Endometrium (tissue), 2 donors: ENCODE measurements around the gene AMIGO2.
A peak's percentile ranks its signal among the peaks of the same experiment; 100 is the strongest.

ENCODE experiments used
- FAIRE-seq: peaks from 2 replicates; lab custom pipeline; 2012; peaks lifted over from hg19 to GRCh38; lab: Jason Lieb, UNC
- donor health status: control.
- donor health status: control.

The AMIGO2 gene

DNA sequence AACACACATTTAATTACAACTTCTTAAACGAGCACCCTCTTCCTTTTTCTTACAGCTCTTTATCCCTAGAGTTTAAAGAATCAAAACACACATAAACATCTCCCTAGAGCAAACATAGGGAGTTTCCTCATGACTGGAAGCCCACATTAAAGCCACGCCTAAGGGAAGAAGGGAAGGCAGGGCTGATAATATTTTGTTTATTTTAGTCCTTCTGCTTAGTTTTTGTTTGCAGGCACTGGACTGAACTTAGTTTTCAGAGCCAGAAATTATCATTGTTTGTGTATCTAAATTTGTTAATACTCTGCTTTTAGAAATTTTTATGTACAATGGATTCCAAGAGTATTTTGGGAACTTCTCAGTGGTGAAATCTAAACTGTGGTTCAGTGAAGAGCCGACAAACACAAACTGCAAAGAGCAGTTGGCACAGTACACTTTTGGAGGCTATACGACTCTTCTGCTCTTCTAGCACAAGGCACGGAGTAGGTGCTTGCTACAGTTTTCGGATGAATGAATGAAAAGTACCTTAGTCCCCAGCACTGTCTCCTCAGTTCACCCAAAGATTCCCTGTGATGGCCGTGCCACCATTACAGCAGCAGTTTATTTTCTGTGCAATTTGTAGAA, 17.6 kb upstream of the AMIGO2 start:
- peak; percentile 92 for FAIRE-seq

DNA sequence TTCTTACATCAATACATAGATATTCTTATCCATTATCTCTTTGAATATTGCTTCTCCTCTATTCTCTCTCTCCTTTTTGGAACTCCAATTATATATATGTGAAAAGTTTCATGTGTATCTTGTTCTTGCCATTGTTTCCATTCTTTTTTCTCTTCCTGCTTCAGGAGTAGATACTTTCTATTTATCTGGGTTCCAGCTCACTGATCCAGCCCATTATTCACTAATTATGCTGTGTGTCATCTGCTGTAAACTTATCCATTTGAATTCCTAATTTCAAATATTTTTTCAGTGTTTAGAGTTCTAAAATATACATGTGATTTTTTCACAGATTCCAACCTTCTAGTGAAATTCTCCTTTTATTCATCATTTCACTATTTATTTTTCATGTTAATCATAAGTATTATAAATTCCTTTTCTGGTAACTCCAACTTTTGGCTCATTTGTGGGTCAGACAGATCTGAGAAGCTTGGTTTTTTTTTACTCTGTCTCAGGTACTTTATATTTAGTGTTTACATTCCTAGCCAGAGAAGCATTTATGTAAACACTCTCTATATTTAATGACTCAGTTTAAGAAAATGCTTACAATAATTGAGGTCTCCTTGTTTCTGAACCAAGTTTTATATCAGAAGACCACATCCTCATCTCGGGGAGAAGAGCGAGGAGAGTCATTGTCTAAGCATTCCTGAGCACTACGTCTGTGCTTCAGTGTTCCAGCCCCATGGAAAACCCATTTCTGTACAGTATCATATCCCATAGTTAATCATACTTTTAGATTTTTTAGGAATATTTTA, 15.9 kb upstream of the AMIGO2 start:
- no peak for FAIRE-seq

DNA sequence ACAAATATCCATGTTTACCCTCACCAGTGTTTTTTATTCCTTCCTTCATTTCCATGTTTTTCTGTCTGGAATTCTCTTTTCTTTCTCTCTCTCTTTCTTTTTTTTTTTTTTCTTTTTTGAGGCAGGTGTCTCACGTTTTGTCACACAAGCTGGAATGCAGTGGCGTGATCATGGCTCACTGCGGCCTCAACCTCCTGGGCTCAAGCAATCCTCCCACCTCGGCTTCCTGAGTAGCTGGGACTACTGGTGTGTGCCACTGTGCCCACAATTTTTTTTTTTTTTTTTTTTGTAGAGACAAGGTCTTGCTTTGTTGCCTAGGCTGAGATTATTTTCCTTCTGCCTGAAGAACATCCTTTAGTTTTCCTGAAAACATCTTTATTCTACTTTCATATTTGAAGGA, 15.0 kb upstream of the AMIGO2 start:
- no peak for FAIRE-seq

DNA sequence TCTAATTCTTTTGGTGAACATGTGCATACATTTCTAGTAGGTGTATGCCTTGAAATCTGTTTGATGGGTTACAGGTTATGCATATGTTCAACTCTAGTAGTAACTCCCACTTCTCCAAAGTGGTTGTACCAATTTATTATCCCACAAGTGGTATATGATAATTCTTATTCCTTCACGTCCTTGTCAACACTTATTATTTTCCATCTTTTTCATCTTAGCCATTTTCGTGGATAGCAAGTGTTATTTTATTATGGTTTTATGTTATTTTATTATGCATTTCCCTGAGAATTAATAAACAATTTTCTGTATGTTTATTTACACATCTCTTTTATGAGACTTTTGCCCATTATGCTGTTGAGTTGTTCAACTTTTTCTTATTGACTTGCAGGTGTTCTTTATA, 11.2 kb upstream of the AMIGO2 start:
- FAIRE-seq: peak; percentile 46

- peak; percentile 96 for FAIRE-seq
These were observed 8.5 kb upstream of the AMIGO2 start for GRCh38 chr12:47088021-47088944.

DNA sequence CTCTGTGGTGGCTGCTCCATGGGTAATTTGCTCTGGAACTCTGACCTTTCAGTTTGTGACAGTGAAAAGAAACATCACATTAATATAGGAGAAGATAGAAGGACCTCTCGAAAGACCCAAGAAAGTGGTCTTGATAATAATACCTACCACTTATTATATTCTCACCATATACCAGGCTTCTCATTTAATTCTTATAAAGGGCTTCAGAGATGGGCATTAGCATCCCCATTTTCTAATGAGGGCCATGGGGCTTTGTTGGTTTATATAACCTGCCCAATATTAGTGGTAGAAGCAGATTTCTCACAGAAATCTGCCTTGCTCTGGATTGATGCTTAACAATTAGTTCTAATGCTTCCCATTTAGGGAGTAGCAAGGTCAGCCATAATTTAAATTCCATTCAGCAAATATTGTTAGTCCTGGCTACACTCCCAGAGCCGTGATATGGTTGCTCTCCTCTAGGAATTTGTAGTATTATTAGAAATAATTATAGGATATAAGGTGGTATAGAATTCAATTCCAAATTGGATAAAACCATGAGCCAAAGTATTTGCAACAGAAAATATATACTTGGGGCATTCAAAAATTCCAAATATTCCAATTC, 7.4 kb upstream of the AMIGO2 start:
- FAIRE-seq: no peak

GRCh38 chr12:47085815-47086252, 6.1 kb upstream of the AMIGO2 start:
- peak; percentile 37 for FAIRE-seq

- no peak for FAIRE-seq
These were observed 4.4 kb upstream of the AMIGO2 start for GRCh38 chr12:47084172-47084571.

DNA sequence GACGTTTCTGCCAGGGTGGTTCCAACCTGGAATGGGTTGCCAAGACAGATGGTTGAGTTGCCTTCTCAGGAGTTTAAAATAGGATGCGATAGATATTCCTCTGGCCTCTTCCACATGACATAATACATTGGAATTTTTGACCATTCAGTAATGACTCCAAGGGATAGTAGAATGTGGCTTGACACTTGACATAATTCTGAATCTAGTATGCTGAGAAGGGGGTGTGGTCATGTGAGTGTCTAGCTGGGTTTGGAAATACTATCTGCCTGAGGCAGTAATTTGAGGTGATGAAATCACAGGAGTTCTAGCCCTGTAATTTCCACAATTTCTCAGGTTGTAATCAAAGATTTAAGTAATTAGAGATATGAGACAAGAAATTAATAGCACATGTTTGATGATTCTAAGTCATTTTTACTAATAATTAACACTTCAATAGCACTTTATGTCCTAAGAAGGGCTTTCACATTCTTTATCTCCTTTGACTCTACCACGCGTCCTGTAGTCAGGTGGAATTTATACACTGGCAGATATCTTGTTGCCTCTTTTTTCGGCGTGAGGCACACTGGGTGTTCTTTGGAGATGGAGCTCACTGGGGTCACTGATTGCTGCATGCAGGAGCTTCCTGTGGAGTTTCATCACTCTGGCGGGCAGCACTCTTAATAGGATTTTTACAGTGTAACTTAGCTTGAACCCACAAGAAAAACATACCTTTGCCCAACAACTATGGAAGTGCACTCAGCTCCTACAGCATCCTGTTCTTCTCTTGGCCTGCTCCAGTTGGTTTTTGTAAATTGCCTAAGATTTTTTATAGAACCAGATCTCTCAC, 3.2 kb upstream of the AMIGO2 start:
- FAIRE-seq: no peak

DNA sequence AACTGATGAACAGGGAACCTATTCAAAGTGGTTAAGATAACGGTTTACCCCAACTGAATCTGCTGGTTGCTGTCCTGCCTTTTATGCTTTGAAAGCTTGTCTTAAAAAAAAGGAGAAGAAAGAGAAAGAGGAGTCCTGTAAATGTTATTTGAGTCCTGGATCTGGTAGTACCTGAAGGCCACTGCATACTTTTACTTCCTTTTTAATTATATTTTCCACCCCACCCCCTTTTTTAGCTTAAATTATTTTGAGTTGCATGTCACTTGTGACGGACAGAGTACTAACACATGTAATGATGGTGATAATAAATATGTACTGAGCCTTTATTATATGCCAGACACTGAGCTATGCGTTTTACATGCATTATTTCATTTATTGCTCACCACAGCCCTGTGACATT, 2.5 kb upstream of the AMIGO2 start:
- FAIRE-seq: no peak

GRCh38 chr12:47080725-47081502, 1.2 kb upstream of the AMIGO2 start:
- FAIRE-seq: no peak

DNA sequence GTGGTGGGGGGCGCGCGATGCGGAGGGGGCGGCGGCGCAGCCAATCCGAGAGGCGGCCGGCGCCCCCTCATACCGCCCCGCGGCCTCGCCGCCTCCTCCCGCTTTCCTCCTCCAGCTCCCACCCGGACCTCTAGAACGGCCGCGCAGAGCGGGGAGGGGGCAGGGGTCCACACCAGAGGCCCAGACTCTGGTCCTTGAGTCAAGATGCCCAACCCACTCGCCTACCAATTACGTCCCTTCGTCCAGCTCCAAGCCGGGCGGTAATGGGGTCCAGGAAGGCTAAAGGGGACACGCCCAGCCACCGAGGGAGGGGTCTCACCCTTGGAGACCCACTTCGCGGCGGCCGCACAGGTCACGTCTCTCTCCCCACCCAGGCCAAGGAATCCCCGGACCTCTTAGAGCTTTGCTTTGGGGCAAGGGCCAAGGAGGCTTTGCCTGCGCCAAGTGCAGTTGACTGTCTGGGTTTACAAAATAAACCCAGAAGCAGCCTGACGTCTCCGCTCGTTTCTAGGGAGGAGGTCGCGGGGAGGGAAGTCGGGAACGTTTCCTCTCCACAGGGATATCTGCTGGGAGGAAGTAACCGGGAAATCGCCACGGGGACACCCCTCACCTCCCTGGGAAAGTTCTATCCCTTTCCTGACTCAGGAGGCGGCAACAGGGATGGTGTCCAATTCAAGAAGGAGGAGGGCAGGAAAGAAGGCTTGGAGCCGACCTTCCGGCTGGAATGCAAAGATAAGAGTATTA, 394 bp upstream of the AMIGO2 start:
- FAIRE-seq: no peak

- FAIRE-seq: no peak
These were observed 859 bp downstream of the AMIGO2 start for GRCh38 chr12:47078733-47079467.

- no peak for FAIRE-seq
These were observed 1.7 kb downstream of the AMIGO2 start for GRCh38 chr12:47078086-47078395.

DNA sequence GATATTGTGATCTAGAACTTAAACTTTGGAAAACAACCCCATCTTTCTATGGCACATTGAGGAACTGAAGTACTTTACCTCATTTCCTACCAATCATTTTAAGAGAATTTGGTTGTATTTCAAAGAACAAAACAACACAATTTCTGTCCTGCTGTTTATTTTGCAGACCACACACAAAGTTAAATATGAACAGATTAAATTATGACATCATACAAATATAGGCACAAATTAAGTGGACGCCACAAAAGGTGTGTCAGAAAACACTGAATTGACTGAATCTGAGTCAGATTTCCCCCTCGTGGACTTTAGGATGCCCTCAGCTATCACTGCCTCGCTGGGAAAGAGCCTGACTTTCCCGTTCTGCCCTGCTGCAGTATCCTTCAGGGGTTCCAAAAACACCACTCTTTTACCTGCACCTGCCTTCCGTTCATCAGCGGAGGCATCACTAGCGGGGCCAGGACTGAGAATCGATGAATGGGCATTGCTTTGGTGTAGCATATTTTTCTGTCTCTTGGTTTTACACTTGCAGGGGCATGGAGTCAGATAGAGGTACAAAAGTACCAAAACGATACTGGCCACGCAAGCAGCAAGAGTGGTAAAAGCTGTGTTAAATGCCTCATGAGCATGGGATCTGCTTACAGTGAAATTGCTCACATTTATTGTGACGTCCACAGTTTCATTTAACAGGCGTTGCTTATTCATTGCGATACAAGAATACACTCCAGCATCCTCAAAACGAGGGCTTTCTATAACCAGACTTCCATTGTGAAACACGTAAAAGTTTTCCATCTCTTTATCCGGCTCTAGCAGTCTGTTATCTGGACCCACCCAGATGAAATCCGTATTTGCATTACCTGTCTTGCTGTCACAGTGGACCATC, 2.3 kb downstream of the AMIGO2 start:
- no peak for FAIRE-seq

DNA sequence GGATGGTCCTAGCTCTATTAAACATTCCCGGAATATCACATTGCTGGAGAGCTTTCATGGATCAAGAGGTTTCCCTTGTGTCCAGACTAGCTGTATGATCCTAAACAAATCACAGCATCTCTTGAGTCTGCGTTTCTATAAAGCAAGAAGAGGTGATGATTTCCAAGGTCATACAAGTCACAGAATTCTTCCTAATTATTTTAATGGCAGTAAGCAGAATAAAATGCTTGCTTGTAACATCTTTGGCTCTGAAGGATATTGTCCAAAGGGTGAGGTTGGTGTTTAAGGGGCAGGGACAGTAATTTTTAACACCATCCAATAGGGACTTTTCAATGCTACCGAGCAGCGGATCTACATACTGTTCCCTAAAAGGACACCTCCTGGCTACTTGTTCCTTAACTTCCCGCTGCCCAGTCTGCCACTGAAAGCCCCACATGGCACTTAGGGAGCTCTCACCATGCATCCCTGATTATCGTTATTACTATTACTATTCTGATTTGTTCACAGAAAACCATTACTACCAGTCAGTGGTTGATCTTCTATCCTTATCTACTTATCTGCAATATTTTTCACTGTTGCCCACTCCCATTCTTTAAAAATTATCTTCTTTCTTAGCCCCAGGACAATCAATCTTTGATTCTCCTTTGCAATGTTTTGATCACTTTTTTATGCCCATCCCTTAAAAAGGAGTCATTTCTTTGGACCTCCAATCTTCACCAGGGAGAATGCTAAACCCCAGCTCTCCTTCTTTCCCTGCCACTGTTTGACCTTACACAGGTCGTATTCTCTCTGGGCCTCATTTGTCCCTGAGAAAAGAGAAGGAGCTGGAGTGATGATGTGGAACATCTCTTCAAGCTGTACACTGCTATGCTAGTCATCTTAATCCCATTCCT, 4.3 kb downstream of the AMIGO2 start:
- FAIRE-seq: no peak

DNA sequence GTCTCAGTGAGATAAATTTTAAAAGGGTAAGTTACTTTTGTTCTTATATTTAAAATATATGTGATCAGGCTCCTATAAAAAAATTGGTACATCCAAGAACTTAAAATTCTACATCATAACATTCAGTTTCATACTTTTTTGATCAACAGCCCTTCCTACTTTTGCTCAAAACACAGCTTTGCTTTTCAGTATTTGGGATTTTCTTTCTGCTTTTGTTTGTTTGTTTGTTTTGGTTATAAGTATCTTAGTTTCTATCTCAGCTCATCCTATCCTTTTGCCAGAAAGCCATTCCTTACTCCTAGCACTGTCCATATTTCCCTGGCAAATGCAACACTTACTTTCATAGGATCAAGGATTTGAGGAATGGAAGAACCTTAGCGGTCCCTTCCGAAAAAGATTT, 5.0 kb downstream of the AMIGO2 start:
- no peak for FAIRE-seq
